C4-2B (cell line): ENCODE measurements around the gene LRRC46.

Experiments
- CTCF ChIP-seq: fragments of 450-650 bp; conservative IDR thresholded peaks from 2 replicates; pipeline ENCODE4 v1.5.1; 2017; ENCODE audit warnings: mild to moderate bottlenecking
- ZFX ChIP-seq: fragments of 450-650 bp; IDR thresholded peaks from 2 replicates; pipeline ENCODE4 v1.6.1; 2017

GRCh38 chr17:47816947-47817346 is 14.5 kb upstream of the LRRC46 start:
- TF ChIP-seq CTCF (no peak), ZFX (no peak)
